H1 (cell line): ENCODE results near the gene MIER2.

Source experiments
- BRCA1 ChIP-seq: IDR thresholded peaks from 2 replicates; pipeline ENCODE4 v1.6.1; 2012; ENCODE audit warnings: low read depth, low read length, improper control_type of control experiment
- CTCF ChIP-seq, 3 experiments: IDR thresholded peaks; 1 replicate in 2 of 3; 2 replicates in 1 of 3; pipeline versions ENCODE4 v1.5.1 to v1.6.1; 2011; ENCODE audit warnings: low read length in 3 of 3, mild to moderate bottlenecking in 3 of 3, inconsistent platforms in 2 of 3, low read depth in 1 of 3, moderate library complexity in 1 of 3; ENCODE audit not compliant: insufficient read depth in 1 of 3; ENCODE audit errors: control extremely low read depth in 1 of 3
- JUN ChIP-seq: IDR thresholded peaks from 2 replicates; pipeline ENCODE4 v1.6.1; 2011; ENCODE audit warnings: low read depth, mild to moderate bottlenecking, improper control_type of control experiment, low read length
- MAX ChIP-seq: IDR thresholded peaks from 2 replicates; pipeline ENCODE4 v1.6.1; 2012; ENCODE audit warnings: inconsistent platforms
- NRF1 ChIP-seq: IDR thresholded peaks from 2 replicates; pipeline ENCODE4 v1.6.1; 2011; ENCODE audit warnings: mild to moderate bottlenecking, low read depth, low read length, improper control_type of control experiment
- PHF8 ChIP-seq: fragments of 200-600 bp; sonication (generic); conservative IDR thresholded peaks from 2 replicates; pipeline ENCODE4 v1.7.1; 2012; ENCODE audit warnings: low read depth, mild to moderate bottlenecking, inconsistent platforms, low read length, moderate library complexity
- POLR2A ChIP-seq, 2 experiments: IDR thresholded peaks; 1 replicate in 1 of 2; 2 replicates in 1 of 2; pipeline ENCODE4 v1.6.1; 2011; ENCODE audit warnings: low read depth in 2 of 2, low read length in 2 of 2, mild to moderate bottlenecking in 2 of 2; ENCODE audit errors: control extremely low read depth in 1 of 2
- POLR2AphosphoS5 ChIP-seq: IDR thresholded peaks from 2 replicates; pipeline ENCODE4 v1.6.1; 2011; ENCODE audit warnings: low read depth, low read length
- SP1 ChIP-seq: IDR thresholded peaks from 2 replicates; pipeline ENCODE4 v1.6.1; 2011; ENCODE audit warnings: low read depth, low read length
- YY1 ChIP-seq: IDR thresholded peaks from 2 replicates; pipeline ENCODE4 v1.6.1; 2011; ENCODE audit warnings: low read depth, mild to moderate bottlenecking, low read length
- ZNF274 ChIP-seq: IDR thresholded peaks from 2 replicates; pipeline ENCODE4 v1.7.0; 2012; ENCODE audit warnings: low read length, borderline replicate concordance; ENCODE audit errors: extremely low read depth

GRCh38 chr19:325173-325936, 19.2 kb downstream of the MIER2 start:
- TF ChIP-seq JUN (no peak), PHF8 (no peak), CTCF (IDR thresholded peaks at IDR 0.05; ENCODE audit: control extremely low read depth in 1 of 3, insufficient read depth in 1 of 3, low read depth in 1 of 3, low read length in 3 of 3) (no peak), YY1 (no peak), POLR2AphosphoS5 (no peak), MAX (no peak), SP1 (no peak), POLR2A (IDR thresholded peaks at IDR 0.05; ENCODE audit: control extremely low read depth in 1 of 2, low read depth in 2 of 2, low read length in 2 of 2) (no peak), NRF1 (no peak), BRCA1 (no peak), ZNF274 (no peak)
